HG03469 (cell line): Measurements from ENCODE around the gene PHF5A.
"Not testable (repeated sequence)": the region's sequence is repeated elsewhere in the genome, so short reads cannot be mapped to it uniquely, and the experiment has no call there.

ENCODE experiments used
- ATAC-seq: cut with Tn5 transposase; IDR thresholded peaks from one replicate; pipeline ENCODE4 v1.9.1; 2021; ENCODE audit warnings: mild to moderate bottlenecking, moderate library complexity, moderate number of reproducible peaks; ENCODE audit not compliant: unreplicated experiment

The PHF5A gene

GRCh38 chr22:41448189-41448808 lies 20.2 kb downstream of the PHF5A start:
- peak; percentile 33 for ATAC-seq

- ATAC-seq, result no peak
Measured at GRCh38 chr22:41447435-41448188, 20.9 kb downstream of the PHF5A start.

DNA sequence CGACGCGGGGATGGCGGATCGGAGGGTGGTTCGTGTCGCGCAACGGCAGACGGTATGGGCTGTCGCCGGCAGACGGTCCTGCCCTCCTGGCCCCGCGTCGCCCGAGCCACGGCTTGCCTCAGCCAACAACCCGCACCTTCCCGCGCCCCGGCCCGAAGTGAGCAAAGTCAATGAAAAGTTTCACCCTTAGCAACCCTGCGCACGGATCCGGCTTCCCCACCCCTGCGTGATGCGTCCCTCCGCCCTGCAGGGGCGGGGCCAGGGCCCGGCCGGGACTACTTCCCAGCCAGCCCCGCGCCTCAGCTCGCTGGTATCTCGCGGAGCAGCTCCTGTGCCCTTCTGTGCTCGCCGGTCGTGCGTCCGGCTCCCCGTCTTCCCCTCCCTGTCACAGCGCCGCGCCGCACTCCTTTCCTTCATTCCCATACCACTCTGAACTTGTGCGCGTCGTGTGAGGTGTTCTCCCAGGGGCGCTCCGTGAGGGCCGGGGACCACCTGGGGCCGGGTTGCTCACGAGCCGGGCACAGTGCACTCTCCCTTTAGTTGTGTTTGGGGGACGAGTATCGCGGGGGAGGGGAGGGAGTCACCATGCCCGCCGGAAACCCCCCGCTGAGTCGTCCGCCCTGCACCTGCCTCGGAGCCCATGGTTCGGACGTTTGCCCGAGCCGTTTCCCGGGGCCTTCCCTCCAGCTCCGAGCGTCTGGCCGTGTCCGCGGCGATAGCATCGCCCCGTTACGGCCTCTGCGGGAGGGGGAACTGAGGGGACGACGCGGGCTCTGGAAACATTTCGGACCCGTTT lies 21.7 kb downstream of the PHF5A start, which contains the start of gene TOB2:
TSS of gene TOB2 (minus strand) at position 163 of the 796 bp plus-strand sequence. CDS start 9,456 bp downstream, outside the sequence.
- peak; percentile 31 for ATAC-seq

- no peak for ATAC-seq
Measured at GRCh38 chr22:41446057-41446501, 22.4 kb downstream of the PHF5A start.

DNA sequence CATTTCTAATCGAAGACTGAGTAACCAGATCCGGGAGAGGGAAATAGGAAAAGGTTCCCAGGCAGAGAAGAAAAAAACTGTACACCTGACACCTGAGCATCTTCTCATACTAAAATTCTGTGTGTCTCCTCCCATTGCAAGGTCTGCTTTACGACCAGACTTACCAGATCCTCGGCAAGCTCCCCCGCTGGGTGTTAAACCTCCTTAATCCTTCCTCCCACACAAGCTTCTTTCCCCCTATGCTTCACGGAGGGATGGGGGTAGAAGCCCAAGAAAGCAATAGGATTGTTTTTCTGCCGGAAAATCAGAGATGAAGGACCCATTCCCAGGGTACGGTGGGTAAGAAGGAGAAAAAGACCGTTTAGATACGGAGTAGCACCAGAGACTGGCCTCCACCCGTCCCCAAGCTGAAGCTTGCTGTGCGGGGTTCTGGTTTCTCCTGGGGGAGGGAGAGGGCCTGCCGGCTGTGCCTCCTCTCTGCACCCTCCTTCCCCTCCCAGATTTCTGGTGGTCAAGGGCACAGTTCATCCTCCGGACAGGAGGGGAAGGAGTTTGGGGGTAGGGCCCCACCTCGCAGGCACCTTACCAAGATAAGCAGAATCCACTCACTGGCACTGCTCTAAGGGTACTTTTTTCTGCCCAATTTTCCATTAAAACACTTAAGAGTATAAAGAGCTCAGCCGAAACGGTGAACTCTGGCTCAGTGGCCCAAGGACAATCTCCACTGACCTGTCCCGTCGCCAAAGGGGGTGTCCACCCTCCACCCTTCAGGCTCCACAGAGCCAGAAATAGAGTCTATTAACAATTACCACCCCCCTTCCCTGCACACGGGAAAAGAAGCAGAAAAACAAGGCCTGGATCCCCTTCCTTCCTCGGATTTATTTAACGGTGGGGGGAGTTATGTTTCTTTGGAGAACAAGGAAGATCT lies 23.1 kb downstream of the PHF5A start:
- ATAC-seq, result no peak

DNA sequence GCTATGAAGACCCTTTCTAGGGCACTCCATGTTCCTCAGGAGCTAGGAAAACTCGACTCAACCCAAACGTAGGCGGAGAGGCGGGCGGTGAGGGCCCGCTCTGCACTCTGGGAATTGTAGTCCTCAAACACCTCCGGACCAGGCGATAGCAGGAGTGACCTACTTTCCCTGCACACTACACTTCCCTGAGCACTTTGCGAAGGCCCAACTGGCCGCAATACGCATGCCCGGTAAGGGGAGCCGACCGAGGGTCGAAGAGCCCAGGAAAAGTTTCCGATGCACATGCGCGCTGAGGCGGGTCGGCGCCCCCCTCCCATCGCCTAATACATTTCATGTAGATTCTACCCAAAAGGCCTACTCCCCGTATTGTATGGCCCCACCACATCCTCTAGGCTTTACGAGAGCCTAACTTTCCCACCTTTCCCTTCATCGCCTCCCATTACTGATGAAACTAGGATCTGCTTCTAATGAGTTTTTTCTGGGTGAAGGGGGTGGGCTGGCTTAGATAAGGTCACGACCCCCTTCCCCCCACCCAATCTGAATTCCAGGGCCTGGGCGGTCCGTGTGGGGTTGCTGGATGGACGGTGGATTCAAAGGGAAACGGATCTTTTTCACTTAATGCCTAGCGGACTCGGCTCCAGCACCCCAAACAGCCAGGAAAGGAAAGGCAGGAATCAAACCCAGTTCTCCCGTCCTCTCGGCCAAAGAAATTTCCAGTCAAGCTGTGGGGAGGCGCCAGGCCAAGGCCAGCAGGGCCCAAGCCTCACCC lies 23.9 kb downstream of the PHF5A start:
- ATAC-seq, result peak; percentile 40

DNA sequence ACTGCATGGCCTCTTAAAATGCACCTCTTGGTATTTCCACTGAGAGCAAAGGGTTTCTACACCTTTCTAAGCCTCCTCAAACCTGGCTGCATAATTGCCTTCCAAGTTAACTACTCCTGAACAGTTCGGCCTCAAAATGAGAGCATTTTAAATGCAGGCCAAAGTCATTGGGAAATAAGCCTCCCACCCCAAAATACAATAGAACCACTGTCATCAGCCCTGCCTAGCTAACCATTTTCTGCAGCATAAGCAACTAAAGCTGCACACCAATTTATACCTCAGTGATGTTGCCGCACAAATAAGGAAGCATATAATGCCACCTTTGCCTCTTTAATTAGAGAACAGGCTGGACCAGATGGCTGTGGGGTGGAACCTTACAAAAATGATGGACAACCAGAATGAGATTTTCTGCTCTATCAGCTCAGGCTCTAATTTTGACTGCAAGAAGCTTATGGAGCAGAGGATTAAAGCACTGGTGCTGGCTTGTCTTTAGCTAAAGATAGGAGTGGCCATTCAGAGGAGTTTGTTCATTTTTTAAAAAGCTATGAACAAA lies 26.2 kb downstream of the PHF5A start:
- ATAC-seq, result no peak

DNA sequence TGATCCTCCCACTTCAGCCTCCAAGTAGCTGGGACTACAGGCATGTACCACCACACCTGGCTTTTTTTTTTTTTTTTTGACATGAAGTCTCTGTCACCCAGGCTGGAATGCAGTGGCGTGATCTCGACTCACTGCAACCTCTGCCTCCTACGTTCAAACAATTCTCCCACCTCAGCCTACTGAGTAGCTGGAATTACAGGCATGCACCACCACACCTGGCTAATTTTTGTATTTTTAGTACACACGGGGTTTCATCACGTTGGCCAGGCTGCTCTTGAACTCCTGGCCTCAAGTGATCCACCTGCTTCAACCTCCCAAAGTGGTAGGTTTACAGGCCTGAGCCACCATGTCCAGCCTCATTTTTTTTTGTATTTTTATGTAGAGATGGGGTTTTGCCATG lies 28.0 kb downstream of the PHF5A start:
- not testable (repeated sequence) for ATAC-seq

DNA sequence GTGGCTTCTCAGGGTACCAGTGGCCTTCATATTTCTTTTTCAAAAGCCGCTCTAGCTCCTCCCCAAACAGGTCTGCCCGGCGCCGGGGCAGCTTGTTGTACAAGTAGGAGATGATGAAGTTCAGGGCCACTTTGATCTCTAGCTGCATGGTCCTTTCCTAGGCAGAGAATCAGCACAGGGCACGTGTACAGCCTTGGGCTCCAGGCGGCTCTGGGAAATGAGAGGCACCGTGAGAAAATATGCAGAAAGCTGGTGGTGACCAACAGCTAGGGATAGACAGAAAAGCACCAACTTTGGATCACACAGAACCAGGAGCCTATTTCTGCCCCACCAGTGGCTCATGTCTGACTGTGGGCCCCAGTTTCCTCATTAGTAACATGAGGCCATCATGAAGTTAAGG lies 31.3 kb downstream of the PHF5A start:
- no peak for ATAC-seq

DNA sequence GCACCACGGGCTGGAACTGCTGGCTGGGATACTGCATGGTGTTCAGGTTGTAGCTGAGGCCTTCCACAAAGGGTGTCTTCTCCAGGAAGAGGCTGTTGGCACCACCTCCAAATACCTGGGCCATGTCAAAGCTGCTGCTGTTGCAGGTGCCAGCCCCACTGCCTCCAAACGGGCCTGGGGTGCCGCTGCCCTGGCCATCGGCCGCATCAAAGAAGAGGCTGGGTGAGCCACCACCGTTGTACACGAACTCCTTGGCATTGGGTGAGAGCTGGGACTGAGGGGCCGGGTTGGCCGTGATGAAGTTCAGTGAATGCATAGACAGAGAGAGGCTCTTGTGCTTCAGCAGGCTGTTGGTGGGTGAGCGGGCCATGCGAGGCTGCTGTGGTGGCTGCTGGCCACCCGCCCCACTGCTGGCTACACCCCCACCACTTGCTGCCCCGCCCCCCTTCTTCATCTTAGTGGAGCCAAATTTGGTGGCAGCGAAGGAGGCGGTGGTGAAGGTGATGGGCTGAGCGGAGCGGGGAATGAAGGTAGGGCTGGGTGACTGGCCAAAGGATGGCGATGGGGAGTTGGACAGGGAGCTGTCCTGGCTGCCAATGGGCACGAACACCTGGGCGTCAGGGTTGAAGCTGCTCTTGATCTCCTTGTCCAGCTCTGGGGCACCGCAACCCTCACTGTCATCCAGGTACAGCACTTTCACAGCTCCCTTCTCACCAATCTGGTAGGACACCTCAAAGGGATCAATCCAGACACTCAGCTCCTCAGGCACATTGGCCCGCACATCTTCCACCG lies 32.0 kb downstream of the PHF5A start:
- no peak for ATAC-seq

DNA sequence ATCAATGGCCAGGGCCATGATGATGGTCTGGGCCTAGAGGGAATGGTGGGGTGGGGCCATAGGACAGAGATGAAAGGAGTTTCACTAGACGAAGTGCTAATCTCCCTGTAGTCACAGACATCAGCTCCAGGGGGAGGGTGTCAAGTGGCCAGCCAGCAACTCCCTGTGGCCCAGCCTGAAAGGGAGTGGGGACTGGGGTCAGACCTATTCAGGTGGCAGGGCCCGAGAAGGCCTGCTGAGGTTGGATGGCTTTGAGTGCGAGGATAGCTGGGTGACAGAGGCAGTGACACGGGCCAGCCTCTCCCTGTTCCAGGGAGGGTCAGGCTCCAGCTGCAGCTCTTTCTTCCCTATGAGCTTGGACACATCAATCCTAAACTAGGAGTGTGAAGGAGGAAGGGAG lies 32.9 kb downstream of the PHF5A start:
- ATAC-seq, result no peak

- not testable (repeated sequence) for ATAC-seq
Measured at GRCh38 chr22:41434361-41435003, 34.0 kb downstream of the PHF5A start.

DNA sequence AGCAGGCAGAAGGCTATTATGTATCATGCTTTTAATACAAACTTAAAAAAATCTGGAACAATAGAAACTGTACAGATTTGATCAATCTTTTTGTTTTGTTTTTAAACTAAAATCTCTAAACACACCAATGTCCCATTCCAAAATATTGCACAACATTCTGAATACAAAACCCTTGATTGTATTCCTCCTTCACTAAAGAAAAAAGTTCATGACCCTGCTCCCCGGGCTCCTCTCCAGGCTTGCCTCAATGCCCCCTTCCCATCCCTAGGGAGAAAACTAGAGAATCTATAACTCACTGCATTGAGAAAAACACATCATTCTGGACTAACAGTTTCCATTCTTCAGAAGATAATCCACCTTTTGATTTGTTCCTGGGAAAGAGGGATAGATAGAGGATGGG lies 35.0 kb downstream of the PHF5A start:
- not testable (repeated sequence) for ATAC-seq

- no peak for ATAC-seq
Measured at GRCh38 chr22:41431656-41432055, 36.8 kb downstream of the PHF5A start.

DNA sequence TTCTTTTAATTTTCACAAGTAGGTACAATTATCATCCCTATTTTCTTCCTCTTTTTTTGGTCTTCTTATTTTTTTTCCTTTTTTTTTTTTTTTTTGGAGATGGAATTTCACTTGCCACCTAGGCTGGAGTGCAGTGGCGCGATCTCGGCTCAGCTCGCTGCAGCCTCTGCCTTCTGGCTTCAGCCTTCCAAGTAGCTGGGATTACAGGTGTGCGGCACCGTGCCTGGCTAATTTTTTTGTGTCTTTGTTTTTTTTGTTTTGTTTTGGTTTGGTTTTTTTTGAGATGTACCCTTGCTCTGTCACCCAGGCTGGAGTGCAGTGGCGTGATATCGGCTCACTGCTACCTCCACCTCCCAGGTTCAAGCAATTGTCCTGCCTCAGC lies 38.5 kb downstream of the PHF5A start:
- ATAC-seq, result no peak

DNA sequence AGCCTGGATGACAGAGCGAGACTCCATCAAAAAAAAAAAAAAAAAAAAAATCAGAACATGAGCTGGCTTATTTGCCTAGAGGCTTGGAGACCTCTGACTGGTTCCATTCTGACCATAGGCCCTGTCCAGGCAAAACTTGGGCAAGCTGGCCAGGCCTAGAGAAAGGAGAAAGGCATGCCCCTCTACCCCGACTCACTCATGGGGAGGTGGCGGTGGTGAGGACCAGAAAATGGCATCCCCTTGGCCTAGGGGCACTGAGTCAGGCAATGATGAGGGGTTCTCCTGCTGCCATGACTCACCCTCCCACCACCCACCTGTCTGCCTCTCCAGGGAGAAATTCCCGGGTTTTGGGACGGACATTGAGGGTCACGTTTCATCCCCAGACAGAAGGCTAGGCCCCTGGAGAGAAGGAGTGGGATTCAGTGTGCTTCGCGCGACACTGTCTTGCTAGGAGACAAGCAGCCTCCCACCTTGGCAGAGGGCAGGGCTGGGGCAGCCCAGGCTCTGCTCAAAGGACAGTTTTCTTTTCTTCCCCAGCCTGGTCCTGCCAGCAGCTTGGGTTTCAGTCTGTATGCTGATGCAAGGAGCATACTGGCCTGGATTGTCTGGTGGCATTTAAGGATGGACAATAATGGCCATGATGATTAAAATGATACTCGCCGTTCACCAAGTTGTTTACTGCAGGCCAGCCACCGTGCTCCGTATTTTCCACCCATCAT lies 39.1 kb downstream of the PHF5A start:
- no peak for ATAC-seq

DNA sequence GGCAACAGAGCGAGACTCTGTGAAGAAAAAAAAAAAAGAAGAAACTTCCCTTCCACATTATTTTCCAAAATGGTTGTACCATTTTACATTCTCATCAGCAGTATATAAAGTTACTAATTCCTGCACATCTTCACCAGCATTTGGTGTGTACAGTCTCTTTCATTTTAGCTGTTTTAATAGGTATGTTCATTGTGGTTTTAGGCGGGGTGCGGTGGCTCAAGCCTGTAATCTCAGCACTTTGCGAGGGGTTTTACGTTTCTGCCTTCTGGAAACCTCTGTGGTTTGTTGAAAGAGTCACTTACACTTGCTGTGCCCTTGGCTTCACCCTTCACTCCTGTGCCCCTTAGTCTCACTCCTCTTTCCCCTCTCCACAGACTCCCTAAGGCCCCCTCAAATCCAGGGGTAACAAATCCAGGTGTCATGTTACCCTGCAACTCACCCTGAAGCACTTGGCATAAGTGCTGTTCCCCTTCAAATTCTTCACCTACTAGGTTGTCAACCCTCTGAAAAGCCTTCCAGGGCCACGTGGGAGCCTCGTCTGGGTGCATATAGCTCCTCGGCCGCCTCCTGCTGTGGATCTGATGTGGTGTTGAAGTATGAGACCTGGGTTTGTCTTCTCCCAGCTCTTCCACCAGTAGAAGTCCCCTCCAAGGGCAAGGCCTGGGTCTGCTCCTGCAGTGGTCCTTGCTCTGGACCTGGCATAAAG lies 42.7 kb downstream of the PHF5A start:
- no peak for ATAC-seq
